ENCODE data around the gene PHKG1.
"Not testable (repeated sequence)": the region's sequence is repeated elsewhere in the genome, so short reads cannot be mapped to it uniquely, and the experiment has no call there.

Gene PHKG1

DNA sequence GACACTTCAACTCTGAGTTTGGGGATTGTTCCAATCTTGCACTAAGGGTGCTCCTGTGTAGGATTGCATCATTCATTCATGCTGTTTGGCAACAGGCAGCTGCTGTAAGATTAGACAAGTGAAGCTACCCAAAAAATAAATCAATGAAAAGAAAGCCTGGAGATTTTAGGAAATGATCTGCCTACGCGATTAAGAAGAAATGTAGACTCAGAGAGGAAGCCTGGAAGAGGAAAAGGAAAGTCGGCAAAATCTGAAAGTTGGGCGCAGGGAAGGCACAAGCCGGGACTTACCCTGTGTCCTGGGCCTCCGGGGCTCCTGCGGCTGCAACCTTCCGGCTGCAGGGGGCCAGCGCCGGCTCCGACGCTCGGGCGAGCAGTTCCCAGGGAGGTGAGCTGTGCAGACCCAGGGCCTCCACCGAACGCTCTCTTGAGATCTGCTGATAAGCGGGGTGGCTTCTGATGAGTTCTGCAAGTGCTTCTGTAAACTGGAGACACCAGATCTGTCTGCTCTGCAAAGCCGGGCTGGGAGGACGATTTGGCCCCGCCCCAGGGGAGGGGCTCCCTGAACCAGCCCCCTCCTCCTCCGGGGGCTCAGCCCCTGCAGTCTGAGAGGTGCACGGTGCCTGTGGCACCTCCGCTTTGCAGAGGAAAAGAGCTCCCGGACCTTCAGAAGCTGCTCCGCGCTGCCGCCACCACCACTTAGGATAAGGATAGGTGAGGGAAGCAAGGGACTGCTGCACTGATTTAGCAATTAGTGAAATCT, 58.9 kb downstream of the PHKG1 start:
- DNase-seq: peak; percentile 77

DNA sequence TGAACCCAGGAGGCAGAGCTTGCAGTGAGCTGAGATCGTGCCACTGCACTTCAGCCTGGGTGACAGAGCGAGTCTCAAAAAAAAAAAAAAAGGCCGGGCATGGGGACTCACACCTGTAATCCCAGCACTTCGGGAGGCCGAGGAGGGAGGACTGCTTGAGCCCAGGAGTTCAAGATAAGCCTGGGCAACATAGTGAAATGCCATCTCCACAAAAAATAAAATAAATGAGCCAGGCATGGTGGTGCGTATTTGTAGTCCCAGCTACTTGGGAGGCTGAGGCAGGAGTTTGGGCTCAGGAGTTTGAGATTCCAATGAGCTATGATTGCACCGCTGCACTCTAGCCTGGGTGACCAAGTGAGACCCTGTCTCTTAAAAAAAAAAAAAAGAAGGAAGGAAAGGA, 60.2 kb downstream of the PHKG1 start:
- DNase-seq: not testable (repeated sequence)

DNA sequence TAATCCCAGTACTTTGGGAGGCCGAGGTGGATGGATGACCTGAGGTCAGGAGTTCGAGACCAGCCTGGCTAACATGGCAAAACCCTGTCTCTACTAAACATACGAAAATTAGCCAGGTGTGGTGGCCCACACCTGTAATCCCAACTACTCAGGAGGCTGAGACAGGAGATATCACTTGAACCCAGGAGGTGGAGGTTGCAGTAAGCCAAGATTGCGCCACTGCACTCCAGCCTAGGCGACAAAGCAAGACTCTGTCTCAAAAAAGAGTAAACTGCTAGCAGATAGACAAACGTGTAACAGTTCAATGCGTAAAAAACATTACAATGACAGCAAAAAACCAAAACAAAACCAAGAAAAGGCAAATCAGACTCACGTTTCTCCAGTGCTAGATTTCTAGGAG, 61.2 kb downstream of the PHKG1 start:
- not testable (repeated sequence) for DNase-seq

DNA sequence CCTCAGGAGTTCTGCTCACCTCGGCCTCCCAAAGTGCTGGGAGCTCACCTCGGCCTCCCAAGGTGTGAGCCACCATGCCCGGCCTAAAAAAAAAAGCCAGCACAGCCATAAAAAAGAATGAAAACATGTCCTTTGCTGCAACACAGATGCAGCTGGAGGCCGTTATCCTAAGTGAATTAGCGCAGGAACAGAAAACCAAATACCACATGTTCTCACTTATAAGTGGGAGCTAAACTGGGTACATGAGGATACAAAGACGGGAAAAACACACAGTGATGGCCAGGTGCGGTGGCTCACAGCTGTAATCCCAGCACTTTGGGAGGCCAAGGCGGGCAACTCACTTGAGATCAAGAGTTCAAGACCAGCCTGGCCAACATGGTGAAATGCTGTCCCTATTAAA, 62.4 kb downstream of the PHKG1 start:
- DNase-seq: no peak
